DND-41 (cell line): ENCODE results near the gene ARHGAP18.

Source experiments
- ATAC-seq: fragments of 200-7000 bp; cut with Tn5 transposase; 3 replicates; pipeline ENCODE4 v1.9.1; 2021; ENCODE audit warnings: low read depth; ENCODE audit not compliant: insufficient read depth
- DNase-seq: peaks from one replicate; pipeline ENCODE4 v3.0.0-alpha.2; 2020
- H2AFZ ChIP-seq: 2 replicates; pipeline ENCODE4 v1.6.0; 2012; ENCODE audit warnings: low read depth, low read length
- H3K27ac ChIP-seq: 2 replicates; pipeline ENCODE4 v1.5.1; 2012; ENCODE audit warnings: low read length, inconsistent platforms
- H3K27me3 ChIP-seq: fragments of 200-600 bp; sonication (generic); 2 replicates; pipeline ENCODE4 v1.6.0; 2012; ENCODE audit warnings: low read length, mild to moderate bottlenecking, inconsistent platforms; ENCODE audit not compliant: insufficient read depth, poor library complexity
- H3K36me3 ChIP-seq: 2 replicates; pipeline ENCODE4 v1.5.1; 2012; ENCODE audit warnings: low read length, inconsistent platforms; ENCODE audit not compliant: insufficient read depth
- H3K4me1 ChIP-seq: 2 replicates; pipeline ENCODE4 v1.5.1; 2012; ENCODE audit warnings: mild to moderate bottlenecking, low read length; ENCODE audit not compliant: insufficient read depth
- H3K4me2 ChIP-seq: 2 replicates; pipeline ENCODE4 v1.6.0; 2012; ENCODE audit warnings: mild to moderate bottlenecking, moderate library complexity, low read length, inconsistent platforms; ENCODE audit not compliant: insufficient read depth
- H3K4me3 ChIP-seq, 2 experiments: fragments of 200-600 bp in 1 of 2; shearing (Covaris generic) in 1 of 2; 2 replicates each; pipeline ENCODE4 v1.5.1; 2012 to 2016; ENCODE audit warnings: inconsistent platforms in 2 of 2, low read length in 2 of 2, mild to moderate bottlenecking in 2 of 2, low read depth in 1 of 2, moderate library complexity in 1 of 2
- H3K79me2 ChIP-seq: 2 replicates; pipeline ENCODE4 v1.6.0; 2012; ENCODE audit warnings: low read length, inconsistent platforms; ENCODE audit not compliant: insufficient read depth
- H3K9ac ChIP-seq: 2 replicates; pipeline ENCODE4 v1.6.0; 2012; ENCODE audit warnings: low read depth, mild to moderate bottlenecking, inconsistent platforms, low read length, moderate library complexity
- H3K9me3 ChIP-seq: 2 replicates; pipeline ENCODE4 v1.5.1; 2012; ENCODE audit warnings: low read length, moderate library complexity, mild to moderate bottlenecking, inconsistent platforms; ENCODE audit not compliant: insufficient read depth, severe bottlenecking
- H4K20me1 ChIP-seq: 2 replicates; pipeline ENCODE4 v1.6.0; 2012; ENCODE audit warnings: low read length; ENCODE audit not compliant: insufficient read depth
- EZH2 ChIP-seq: IDR thresholded peaks from 3 replicates; pipeline ENCODE4 v1.6.1; 2012; ENCODE audit warnings: borderline replicate concordance, low read depth, mild to moderate bottlenecking, moderate library complexity, low read length, inconsistent platforms; ENCODE audit not compliant: severe bottlenecking
- TF ChIP-seq, protein P1 (sequence below): IDR thresholded peaks from 2 replicates; pipeline ENCODE4 v1.5.1; 2012; ENCODE audit warnings: borderline replicate concordance, low read length, moderate library complexity, mild to moderate bottlenecking; ENCODE audit not compliant: poor library complexity, severe bottlenecking; ENCODE audit errors: extremely low read depth

ARHGAP18 gene

DNA sequence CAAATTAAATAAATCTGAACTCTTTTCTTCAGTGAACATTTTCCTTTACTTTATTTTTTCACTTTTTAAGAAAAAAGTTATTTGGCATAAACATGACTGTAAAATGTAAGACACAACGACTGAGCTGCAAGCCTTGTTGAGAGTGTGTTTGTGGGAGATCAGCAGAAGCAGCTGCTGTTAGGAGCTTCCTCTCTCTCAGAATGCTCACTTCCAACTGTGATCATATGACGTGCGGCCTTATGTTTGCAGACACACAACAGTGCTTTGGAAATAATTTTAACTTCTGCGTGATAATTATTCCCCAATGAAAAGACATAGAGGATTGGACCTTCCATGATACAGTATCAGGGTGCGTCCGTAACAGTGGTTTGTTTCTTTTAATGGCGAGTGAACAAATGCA is 104.0 kb downstream of the ARHGAP18 start:
- TF ChIP-seq EZH2 = no peak
- TF ChIP-seq, protein P1, sequence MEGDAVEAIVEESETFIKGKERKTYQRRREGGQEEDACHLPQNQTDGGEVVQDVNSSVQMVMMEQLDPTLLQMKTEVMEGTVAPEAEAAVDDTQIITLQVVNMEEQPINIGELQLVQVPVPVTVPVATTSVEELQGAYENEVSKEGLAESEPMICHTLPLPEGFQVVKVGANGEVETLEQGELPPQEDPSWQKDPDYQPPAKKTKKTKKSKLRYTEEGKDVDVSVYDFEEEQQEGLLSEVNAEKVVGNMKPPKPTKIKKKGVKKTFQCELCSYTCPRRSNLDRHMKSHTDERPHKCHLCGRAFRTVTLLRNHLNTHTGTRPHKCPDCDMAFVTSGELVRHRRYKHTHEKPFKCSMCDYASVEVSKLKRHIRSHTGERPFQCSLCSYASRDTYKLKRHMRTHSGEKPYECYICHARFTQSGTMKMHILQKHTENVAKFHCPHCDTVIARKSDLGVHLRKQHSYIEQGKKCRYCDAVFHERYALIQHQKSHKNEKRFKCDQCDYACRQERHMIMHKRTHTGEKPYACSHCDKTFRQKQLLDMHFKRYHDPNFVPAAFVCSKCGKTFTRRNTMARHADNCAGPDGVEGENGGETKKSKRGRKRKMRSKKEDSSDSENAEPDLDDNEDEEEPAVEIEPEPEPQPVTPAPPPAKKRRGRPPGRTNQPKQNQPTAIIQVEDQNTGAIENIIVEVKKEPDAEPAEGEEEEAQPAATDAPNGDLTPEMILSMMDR = no peak
- no peaks in the 10 kb centered on the region for H3K27me3 ChIP-seq
- ATAC-seq = no peak
- no peaks in the 10 kb centered on the region for H3K4me1 ChIP-seq
- H4K20me1 ChIP-seq = no peaks in the 10 kb centered on the region
- no peaks in the 10 kb centered on the region for H3K36me3 ChIP-seq
- DNase-seq = no peak
- H3K4me3 ChIP-seq = no peak overlapping the region
- no peak overlapping the region for H3K4me2 ChIP-seq
- H3K9me3 ChIP-seq = no peaks in the 10 kb centered on the region
- H3K27ac ChIP-seq = no peak overlapping the region
- no peak overlapping the region for H3K9ac ChIP-seq
- H3K79me2 ChIP-seq = no peaks in the 10 kb centered on the region
- H2AFZ ChIP-seq = no peak overlapping the region

DNA sequence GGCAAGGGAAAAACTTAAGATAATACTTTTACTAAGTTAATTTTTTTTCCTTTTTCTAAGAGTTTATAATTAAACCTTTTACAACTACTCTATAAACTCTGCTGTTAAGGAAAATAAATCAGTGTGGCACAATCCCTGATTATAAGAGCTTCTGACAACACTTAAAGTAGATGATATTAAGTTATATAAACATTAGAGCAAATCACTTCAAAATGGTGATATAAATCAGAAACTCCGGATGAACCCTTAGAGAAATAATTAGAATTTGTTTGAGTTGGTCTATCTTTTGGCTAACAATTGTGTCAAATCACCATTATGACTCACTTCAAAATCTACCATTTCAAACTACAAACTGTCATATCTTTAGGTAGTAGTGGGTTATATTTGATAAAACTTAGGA is 104.9 kb downstream of the ARHGAP18 start:
- H4K20me1 ChIP-seq = no peaks in the 10 kb centered on the region
- no peaks in the 10 kb centered on the region for H3K27me3 ChIP-seq
- H3K9me3 ChIP-seq = no peaks in the 10 kb centered on the region
- TF ChIP-seq, protein P1 = no peak
- no peak for TF ChIP-seq EZH2
- no peak overlapping the region for H3K4me2 ChIP-seq
- no peak overlapping the region for H3K4me3 ChIP-seq
- no peaks in the 10 kb centered on the region for H3K4me1 ChIP-seq
- H2AFZ ChIP-seq = no peak overlapping the region
- no peaks in the 10 kb centered on the region for H3K79me2 ChIP-seq
- ATAC-seq (no peak), DNase-seq (no peak)
- no peaks in the 10 kb centered on the region for H3K36me3 ChIP-seq
- H3K9ac ChIP-seq = no peak overlapping the region
- H3K27ac ChIP-seq = no peak overlapping the region

DNA sequence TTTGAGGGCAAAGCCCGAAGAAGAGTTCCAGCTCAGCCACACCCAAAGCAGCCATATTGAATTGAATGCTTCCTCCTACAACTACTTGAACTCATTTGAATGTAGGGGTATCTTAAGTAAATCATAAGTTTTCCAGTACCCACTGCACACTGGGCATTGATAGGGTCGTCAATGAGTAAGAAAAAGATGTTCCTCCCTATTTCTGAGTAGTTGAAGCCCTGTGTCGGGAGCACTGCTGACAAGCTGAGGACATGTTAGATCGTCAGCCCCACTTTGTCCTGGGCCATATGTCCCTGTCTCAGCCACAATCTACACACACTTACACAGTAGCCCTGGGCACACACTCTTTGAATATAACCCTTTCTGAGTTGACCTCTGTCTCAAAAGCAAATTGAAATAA is 105.7 kb downstream of the ARHGAP18 start:
- Histone ChIP-seq H4K20me1 (no peaks in the 10 kb centered on the region), H3K4me2 (no peak overlapping the region), H3K9me3 (no peaks in the 10 kb centered on the region), H3K9ac (no peak overlapping the region), H3K4me1 (no peaks in the 10 kb centered on the region), H3K27ac (no peak overlapping the region), H2AFZ (no peak overlapping the region), H3K36me3 (no peaks in the 10 kb centered on the region), H3K27me3 (no peaks in the 10 kb centered on the region), H3K79me2 (no peaks in the 10 kb centered on the region), H3K4me3 (no peak overlapping the region)
- no peak for DNase-seq
- no peak for ATAC-seq
- TF ChIP-seq, protein P1 = no peak
- TF ChIP-seq EZH2 = no peak

DNA sequence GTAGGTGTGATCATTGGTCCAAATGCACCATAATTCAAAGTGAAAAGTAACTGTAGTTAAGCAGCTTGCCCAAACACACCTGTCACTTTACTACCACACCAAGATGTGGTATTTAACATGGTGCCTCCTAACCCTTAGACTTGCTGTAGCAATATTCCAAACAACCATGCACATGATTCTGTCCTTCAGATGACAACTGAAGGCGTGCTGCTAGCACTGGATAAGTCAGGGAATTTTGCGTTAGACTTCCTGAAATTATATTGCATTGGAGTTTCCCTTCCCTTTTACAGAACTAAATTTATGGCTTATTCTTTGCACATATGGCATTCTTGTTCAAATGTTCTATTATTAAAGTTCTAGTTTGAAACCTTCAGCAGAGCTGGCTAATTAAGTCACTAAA is 106.2 kb downstream of the ARHGAP18 start:
- ATAC-seq (no peak), DNase-seq (no peak)
- H3K4me2 ChIP-seq = no peak overlapping the region
- no peak overlapping the region for H2AFZ ChIP-seq
- H3K27ac ChIP-seq = no peak overlapping the region
- H3K36me3 ChIP-seq = no peaks in the 10 kb centered on the region
- no peaks in the 10 kb centered on the region for H3K27me3 ChIP-seq
- H4K20me1 ChIP-seq = no peaks in the 10 kb centered on the region
- TF ChIP-seq, protein P1 = no peak
- TF ChIP-seq EZH2 = no peak
- no peaks in the 10 kb centered on the region for H3K9me3 ChIP-seq
- H3K79me2 ChIP-seq = no peaks in the 10 kb centered on the region
- H3K9ac ChIP-seq = no peak overlapping the region
- no peak overlapping the region for H3K4me3 ChIP-seq
- H3K4me1 ChIP-seq = peaks cover 3% of the 10 kb centered on the region
